ENCODE data around the gene RAB11FIP4.

The RAB11FIP4 gene

GRCh38 chr17:31509805-31510177 lies 118.3 kb downstream of the RAB11FIP4 start:
- no peak for DNase-seq

- no peak for DNase-seq
Observed at GRCh38 chr17:31510308-31511194, 119.1 kb downstream of the RAB11FIP4 start.

GRCh38 chr17:31511195-31511578 lies 119.7 kb downstream of the RAB11FIP4 start:
- no peak for DNase-seq

- DNase-seq = no peak
Observed at GRCh38 chr17:31511580-31511979, 120.1 kb downstream of the RAB11FIP4 start.

DNA sequence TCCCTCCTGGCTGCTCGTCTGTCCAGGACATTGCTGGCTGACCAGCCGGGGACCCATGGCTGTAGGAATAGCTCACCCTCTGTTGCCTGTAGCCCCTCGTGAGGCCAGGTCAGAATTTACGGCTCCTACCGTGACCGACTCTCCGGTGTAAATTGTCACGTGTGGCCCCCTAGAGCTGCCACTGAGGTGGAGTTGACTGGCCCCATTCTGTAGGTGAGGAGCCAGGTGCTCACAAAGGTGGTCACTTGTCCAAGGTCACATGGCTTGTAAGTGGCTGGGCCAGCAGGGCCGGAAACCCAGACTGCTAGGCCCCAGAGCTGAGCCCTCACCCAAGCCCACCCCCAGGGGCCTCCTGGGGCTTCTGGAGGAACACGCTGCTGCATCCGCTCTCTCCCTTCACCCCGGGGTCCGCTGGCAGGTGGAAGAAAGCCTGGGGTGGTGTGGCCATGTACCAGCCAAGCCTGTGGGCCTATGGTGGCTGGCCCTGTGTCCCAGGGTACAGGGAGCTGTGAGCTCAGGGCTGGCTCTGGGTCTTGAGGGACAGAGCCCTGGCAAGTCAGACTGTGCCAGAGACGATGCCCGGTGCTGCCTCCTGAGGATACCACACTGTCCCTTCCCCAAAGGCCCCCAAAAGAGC lies 120.7 kb downstream of the RAB11FIP4 start:
- DNase-seq = no peak

DNA sequence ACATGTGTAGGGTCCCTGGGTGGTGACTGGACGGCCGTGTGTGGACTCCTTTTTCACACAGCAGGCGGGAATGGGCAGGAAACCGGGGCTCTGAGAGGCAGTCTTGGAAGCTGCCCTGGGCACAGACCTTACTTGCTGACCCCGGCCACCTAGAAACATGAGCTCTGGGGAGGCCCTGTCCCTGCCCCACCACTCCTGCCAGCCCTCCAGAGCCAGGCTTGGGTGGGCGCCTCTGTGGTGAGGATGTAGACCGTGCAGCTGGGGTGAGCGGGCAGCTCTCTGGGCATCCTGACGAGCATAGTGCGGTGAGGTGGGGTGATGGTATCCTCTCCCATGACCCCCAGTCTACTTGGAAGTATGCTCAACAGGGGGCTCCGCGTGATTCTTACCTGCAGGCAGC lies 121.3 kb downstream of the RAB11FIP4 start:
- no peak for DNase-seq

- DNase-seq = no peak
Observed at GRCh38 chr17:31513731-31514427, 122.4 kb downstream of the RAB11FIP4 start.

DNA sequence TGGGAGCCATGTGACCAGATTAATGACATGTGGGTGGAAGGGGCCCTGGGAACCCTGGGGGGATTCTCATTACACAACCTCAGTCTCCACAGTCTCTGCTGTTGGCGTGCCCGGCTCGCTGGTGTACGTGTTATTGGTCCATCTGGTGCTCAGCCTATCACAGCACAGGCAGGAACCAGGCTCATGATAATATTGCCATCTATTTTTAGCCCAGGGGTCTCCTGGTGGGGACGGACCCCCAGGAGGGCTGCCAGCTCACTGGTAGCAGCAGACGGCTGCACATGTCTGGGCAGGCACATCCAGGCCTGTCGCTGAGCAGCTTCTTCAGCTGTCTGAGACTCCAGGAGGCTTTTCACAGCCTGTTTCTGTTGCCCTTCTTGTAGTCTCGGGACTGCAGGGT lies 123.8 kb downstream of the RAB11FIP4 start:
- DNase-seq = no peak

- DNase-seq = no peak
Observed at GRCh38 chr17:31517524-31517923, 126.0 kb downstream of the RAB11FIP4 start.

DNA sequence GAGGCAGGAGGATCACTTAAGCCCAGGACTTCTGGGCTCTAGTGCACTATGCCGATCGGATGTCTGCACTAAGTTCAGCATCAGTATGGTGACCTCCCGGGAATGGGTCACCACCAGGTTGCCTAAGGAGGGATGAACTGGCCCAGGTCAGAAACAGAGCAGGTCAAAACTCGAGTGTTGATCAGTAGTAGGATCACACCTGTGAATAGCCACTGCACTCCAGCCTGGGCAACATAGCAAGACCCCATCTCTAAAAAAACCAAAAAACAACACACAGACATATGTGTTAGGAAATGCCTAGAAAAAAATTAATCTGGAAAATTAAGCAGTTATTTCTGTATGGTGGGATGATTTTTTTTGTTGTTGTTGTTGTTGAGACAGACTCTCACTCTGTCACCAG lies 127.0 kb downstream of the RAB11FIP4 start:
- DNase-seq = no peak

- no peak for DNase-seq
Observed at GRCh38 chr17:31521632-31522283, 130.3 kb downstream of the RAB11FIP4 start.

GRCh38 chr17:31522284-31522931 lies 130.9 kb downstream of the RAB11FIP4 start:
- no peak for DNase-seq

GRCh38 chr17:31522987-31523495 lies 131.6 kb downstream of the RAB11FIP4 start:
- no peak for DNase-seq

DNA sequence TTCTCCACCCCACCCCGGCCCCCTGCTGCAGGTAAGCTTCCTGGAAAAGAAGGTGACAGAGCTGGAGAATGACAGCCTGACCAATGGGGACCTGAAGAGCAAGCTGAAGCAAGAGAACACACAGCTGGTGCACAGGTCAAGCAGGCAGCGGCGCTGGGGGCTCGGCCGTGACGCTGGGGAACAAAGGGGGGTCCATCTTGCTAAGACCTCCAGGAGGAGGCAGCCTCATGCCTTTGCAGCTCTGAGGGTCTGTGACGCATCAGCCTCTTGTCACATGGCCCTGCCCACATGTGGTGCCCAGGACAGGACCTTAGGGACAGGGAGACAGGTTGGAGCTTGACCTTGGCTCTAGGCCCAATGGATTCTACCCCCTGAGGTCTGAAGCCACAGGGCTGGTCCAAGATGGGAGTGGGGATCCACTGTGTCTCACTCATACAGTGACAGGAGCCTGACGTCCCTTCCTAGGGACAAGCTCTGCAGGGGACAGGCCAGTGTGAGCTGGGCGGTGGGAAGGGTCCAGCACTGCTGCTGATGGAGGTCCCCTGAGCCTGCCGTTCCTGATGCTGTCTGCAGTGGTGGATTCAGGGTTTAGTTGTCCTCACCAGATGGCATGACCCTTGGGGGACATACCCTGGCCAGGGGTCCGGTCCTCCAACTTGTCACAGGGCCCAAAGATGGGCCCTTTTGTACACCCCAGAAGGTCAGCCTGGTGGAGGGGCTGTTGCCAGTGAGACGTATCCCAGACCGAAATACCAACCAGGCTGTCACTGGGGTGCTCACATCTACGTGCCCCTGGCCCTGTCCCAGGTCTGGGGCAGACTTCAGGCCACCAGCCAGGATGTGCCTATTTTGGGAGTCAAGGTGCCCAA lies 132.6 kb downstream of the RAB11FIP4 start:
- DNase-seq = no peak

DNA sequence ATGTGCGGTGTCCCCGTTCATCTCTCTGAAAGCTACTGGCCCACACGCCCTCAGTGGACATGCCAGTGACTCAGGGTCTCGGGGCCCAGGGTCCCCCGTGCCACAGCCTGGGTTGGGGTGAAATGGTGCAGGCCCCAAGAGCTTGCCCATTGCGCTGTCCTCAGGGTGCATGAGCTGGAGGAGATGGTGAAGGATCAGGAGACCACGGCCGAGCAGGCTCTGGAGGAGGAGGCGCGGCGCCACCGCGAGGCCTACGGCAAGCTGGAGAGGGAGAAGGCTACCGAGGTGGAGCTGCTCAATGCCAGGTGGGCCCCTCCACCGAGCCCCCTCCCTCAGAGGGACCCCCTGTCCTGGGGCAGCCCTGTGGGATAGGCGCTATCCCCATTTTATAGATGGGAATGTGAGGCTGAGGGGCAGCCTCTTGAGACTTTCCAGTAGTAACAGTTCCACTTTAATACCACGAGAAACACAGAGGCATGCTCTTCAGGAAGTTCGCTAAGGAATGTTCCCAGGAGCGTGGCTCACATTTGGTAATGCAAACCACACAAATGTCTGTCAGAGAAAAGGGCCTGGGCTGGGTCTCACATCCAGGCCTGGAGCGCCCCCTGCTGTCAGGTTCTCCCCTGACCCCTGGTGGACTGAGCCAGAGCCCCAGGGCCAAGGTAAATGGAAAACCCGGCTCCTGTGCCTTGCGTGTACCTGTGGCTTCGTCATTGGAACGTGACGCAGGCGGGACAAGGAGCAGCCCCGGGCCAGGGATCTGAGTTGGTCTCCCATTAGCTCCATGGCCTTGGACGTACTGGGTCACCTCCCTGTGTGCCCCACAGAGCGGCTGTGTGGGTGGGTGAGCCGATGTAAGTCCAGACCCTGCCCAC lies 133.7 kb downstream of the RAB11FIP4 start:
- DNase-seq = peak; percentile 92

GRCh38 chr17:31525801-31526549 lies 134.5 kb downstream of the RAB11FIP4 start:
- no peak for DNase-seq

DNA sequence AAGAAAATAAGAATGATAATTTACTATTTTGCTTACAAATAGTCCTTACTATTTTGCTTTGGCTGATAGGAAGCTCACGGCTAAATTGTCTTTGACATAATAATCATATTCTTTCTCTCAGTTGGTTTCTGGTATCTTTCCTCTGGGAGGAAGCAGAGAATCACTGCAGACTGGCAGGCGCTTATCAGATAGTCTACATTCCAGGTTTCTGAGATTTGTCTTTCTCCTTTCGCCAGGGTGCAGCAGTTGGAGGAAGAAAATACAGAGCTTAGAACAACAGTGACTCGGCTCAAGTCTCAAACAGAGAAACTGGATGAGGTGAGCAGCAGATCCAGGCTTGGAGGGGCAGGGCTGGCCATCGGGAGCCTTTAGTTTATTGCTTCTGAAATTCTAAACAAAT lies 136.1 kb downstream of the RAB11FIP4 start:
- peak; percentile 36 for DNase-seq

DNA sequence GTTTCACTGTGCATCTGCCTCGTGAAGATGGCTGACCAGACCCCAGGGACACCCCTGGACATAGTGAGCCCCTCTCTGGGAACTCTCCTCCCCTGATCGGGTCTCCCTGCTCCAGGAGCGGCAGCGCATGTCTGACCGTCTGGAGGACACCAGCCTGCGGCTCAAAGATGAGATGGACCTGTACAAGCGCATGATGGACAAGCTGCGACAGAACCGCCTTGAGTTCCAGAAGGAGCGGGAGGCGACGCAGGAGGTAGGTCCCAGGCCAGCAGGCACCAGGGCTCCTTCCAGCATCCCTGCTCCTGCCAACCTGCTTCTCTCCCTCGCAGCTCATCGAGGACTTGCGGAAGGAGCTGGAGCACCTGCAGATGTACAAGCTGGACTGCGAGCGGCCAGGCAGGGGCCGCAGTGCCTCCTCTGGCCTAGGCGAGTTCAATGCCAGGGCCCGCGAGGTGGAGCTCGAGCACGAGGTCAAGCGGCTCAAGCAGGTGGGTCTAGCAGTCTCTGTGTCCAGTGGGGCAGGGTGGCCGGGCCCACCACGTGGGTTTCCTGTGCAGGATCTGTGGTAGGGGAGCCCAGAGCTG lies 136.9 kb downstream of the RAB11FIP4 start:
- no peak for DNase-seq

GRCh38 chr17:31529841-31530251 lies 138.4 kb downstream of the RAB11FIP4 start:
- no peak for DNase-seq

All from fibroblast of upper back skin (primary cell).